GM19099 (cell line): ENCODE measurements around the gene MBP.

Experiments used
- POLR2A ChIP-seq: IDR thresholded peaks from 3 replicates; pipeline ENCODE4 v1.6.1; 2011; ENCODE audit warnings: low read depth; ENCODE audit not compliant: insufficient read length; ENCODE audit errors: extremely low read depth

The MBP gene

GRCh38 chr18:76995896-76996295 lies 136.7 kb downstream of the MBP start:
- no peak for TF ChIP-seq POLR2A

GRCh38 chr18:76994086-76994654 lies 138.4 kb downstream of the MBP start:
- no peak for TF ChIP-seq POLR2A

GRCh38 chr18:76993573-76993972 lies 139.0 kb downstream of the MBP start:
- no peak for TF ChIP-seq POLR2A

DNA sequence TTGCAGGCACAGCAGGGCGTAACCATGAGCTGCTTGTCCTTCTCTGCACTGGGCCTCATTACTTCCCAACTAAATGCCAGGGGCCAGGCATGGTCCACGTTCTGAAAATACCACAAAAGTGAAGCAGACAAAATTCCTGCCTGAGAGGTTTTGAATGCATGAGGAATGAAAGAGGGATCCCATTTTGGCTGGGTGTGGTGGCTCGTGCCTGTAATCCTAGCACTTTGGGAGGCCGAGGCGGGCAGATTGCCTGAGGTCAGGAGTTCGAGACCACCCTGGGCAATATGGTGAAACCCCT lies 139.5 kb downstream of the MBP start:
- TF ChIP-seq POLR2A: no peak

DNA sequence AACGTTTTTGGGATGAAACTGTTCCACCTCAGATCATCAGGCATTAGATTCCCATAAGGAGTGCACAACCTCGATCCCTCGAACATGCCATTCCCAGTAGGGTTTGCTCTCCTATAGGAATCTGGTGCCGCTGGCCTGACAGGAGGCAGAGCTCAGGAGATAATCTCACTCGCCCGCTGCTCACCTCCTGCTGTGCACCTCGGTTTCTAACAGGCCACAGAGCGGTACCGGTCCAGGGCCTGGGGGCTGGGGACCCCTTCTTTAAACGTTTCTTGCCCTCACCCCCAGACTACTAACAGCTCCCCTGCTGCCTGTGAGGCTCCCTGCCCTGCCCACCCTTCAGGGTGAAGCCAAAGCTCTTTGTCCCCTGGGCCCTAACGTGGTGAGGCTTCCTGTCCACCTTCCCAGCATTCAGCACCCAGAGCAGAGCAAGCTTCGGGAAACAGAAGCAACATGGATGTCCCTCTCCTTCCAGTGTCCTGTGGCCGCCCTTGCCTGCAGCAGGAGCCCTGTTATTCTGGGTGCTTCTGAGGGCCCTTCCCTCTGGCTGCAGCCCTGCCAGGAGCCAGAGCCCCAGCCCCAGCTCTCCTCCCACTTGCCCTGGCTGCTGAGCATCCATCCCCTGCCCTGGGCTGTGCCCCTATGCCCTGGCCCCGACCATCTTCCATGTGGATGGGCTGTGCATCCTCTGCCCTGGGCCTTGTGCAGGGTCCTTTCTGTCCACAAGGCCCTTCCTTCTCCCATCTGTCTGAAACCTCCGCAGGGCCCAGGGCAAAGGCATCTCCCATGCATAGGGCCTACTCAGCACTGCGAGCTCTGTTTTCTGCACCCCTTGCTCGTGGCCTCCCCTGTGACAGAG lies 140.1 kb downstream of the MBP start:
- TF ChIP-seq POLR2A: no peak

- no peak for TF ChIP-seq POLR2A
Observed at GRCh38 chr18:76991021-76991688, 141.4 kb downstream of the MBP start.

DNA sequence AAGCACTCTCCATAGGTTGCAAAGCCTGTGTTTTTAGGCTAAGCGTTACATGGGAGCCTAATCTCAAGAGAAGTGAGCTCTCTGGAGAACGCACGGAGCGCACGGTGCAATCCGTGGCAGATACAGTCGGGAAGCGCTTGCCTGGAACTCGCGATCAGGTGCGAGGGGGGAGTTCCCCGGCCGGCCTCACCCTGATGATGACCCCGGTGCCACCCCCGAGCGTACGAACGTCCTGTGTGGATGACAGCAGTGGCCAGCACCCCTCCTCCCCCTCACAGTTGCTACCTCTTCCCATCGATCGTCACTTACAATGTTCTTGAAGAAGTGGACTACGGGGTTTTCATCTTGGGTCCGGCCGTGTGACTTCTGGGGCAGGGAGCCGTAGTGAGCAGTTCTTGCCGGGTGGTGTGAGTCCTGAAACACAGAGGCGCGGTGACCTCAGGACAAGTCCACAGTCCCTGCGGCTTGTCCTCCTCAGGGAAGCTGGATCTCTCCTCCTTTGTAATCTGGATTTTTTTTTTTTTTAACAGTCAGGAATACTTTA lies 142.9 kb downstream of the MBP start:
- no peak for TF ChIP-seq POLR2A

DNA sequence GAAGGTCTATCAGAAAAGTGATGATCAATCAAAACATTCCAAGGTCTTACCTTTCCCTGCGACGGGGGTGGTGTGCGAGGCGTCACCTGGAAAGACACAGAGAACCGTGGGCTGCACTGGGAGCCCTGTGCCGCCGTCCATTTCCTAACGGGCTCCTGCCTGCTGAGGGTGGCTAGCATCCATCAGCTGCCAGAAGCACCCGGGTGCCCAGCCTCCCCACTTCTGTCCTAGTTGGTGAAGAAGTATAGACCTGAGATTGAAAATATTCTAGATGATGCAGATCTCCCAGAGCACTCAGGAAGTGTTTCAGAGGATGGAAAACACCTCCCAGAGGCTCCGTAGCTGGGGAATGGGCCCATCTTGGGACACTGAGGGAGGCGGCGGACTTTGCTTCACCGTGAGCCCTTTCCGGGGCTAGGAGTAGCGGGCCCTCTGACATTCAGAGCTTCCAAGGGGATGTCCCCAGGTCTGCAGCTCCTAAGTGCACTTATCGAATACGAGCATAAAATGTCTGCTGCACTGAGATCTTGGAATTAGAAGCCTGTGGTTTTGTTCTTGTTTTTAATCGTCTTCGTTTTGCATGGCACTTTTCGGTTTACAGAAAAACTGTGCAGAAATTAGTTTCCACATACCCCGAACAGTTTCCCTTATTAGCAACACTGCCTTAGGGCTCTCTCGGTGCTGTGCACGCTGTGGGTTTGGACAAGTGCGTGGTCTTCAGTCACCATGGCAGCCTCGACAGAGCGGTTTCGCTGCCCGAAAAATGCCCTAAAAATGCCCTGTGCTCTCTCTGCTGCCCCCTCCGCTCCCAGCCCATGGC lies 143.5 kb downstream of the MBP start:
- TF ChIP-seq POLR2A: no peak

DNA sequence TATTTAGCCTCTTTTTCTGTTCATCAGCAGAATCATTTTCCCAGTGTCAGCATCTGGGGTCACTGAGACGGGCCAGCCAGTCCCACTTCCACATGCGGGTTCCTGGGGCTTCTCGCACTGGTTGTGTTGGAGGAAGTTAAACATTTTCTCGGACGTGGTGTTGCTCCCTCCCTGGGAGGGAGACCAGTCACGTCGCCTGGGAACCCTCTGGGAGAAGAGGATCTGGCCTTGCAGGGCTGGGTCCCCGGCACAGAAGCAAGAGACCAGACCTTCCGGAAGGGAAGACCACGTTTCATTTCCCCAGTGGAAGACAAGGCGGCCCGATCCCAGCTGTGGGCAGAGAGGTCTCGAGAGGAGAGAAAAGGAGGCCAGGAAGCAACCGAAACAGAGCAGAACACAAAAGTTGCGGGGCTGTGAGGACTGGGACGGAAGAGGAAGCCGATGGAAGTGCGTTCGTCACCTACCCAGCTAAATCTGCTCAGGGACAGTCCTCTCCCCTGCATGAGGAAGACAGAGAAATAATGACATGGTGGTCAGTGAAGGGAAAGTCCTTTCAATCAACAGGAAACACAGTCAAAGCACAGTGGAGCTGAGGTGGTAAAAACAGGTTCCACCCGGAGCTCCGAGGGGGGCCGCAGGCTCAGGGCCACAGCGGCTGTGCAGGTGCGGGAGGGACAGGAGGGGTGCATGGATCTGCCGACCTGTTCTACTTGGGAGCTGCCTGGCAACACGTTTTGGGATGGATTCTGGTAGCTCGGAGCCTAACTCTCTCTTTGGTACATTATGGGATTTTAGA lies 144.4 kb downstream of the MBP start:
- TF ChIP-seq POLR2A: no peak

- no peak for TF ChIP-seq POLR2A
Observed at GRCh38 chr18:76986406-76986805, 146.2 kb downstream of the MBP start.

DNA sequence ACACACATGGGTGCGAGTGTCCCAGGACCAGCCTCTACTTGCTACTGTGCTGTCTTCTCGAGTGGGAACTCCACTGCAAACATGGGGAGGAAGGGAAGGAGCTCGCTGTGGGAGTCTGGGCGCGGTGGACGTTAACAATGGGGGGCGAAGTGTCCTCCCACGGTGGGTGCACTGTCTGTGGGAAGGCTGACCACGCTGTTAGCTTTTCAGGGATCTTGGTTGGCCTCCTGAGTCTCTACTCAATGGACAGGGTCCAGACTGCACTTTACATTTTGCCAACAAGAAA lies 146.7 kb downstream of the MBP start:
- TF ChIP-seq POLR2A: no peak

DNA sequence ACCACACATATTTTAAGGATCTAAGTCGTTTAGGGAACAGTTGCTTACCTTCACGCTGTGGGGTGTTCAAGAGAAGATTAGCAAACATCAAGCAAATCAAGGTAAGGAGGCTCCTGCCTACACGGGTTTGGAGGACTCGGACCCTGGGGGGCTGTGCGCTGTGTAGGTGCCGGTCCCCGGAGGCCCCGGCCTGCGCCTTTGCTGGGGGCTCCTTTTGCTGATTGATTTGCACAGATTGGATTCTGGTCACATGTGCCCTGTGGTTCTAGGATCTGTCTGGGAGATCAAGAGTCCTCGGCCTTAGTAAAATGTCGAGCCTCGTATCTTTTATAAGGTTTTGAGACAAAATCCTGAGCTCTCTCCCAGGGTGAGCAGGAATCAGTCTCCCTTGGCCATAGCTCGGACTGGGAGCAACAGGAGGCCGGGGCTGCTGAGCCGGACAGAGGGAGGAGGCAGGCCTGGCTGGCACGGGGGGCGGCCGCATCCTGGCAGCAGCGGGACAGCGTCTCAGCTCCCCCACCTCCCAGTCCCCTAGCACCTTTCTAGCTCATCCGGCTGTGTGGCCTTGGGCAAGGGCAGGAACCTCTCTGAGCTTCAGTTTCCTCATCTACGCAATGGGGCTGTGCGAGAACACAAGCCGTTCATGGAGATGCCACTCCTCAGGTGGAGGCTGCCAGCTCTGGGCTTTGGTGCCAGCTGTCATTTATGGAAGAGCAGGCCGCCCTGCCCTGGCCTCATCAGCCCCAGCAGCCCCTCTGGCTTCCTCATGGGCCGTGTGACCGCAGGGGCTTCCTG lies 147.2 kb downstream of the MBP start:
- TF ChIP-seq POLR2A: no peak

- no peak for TF ChIP-seq POLR2A
Observed at GRCh38 chr18:76984193-76985155, 148.1 kb downstream of the MBP start.
